ENCODE data around the gene RUVBL1.
A peak's percentile ranks its signal among the peaks of the same experiment; 100 is the strongest.

RUVBL1 gene

GRCh38 chr3:128089135-128089534 is 34.5 kb downstream of the RUVBL1 start:
- in situ Hi-C loops (cut with HindIII; ENCODE audit: low sequenced_read_pairs) = no loop called here
- no peak for TF ChIP-seq CTCF (IDR thresholded peaks at IDR 0.05; ENCODE audit: low read depth, low read length)
- DNase-seq (ENCODE audit: low read depth, low spot score) = no peak
- no peak overlapping the region for H3K4me3 ChIP-seq (ENCODE audit: low read depth, low read length)

GRCh38 chr3:128084675-128085021 is 39.0 kb downstream of the RUVBL1 start:
- TF ChIP-seq CTCF (IDR thresholded peaks at IDR 0.05; ENCODE audit: low read depth, low read length) = no peak
- H3K4me3 ChIP-seq (ENCODE audit: low read depth, low read length) = no peak overlapping the region
- DNase-seq (ENCODE audit: low read depth, low spot score) = no peak
- in situ Hi-C loops (cut with HindIII; ENCODE audit: low sequenced_read_pairs) = no loop called here

- no peak overlapping the region for H3K4me3 ChIP-seq (ENCODE audit: low read depth, low read length)
- in situ Hi-C loops (cut with HindIII; ENCODE audit: low sequenced_read_pairs) = no loop called here
- peak; percentile 49 for DNase-seq (ENCODE audit: low read depth, low spot score)
- TF ChIP-seq CTCF (IDR thresholded peaks at IDR 0.05; ENCODE audit: low read depth, low read length) = no peak
These were observed 39.5 kb downstream of the RUVBL1 start for GRCh38 chr3:128083980-128084674.

DNA sequence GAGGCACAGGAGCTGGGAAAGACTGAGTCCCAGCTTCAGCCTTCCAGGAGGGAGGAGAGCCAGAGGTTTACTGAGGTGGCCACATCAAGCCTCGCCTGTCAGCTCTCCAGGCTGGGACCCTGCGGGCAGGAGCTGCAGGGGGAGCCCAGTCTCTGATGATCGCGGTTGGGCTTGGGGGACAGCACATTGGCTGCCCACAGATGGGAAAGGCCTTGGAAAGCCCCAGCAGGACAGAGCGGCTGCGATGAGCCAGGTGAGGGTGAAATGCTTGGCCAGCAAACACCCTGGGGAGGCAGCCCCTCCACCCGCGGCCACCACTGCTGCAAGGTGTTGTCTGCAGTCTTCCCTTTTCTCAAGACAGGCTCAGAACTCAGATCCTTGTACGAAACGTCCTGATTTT is 40.2 kb downstream of the RUVBL1 start:
- no peak for DNase-seq (ENCODE audit: low read depth, low spot score)
- no peak overlapping the region for H3K4me3 ChIP-seq (ENCODE audit: low read depth, low read length)
- in situ Hi-C loops (cut with HindIII; ENCODE audit: low sequenced_read_pairs) = no loop called here
- no peak for TF ChIP-seq CTCF (IDR thresholded peaks at IDR 0.05; ENCODE audit: low read depth, low read length)

DNA sequence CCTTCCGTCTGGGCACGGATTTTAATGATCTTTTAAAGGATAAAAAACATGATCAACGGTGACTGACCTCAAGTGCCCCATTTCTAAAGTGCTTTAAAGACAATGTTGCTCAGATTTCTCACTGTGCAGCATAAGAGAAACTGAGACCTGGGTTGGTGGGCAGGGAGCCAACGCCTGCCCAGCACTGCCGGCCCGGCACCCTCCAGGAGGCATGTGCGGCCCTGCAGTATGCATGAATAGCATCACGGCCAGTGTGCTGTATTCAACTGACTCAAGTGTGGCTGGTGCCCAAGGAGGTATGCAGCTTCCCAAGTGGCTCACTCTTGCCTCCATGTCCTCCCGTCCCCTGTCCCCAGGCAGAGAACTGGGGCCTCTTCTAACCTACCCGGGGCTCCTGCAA is 41.1 kb downstream of the RUVBL1 start:
- H3K4me3 ChIP-seq (ENCODE audit: low read depth, low read length) = no peak overlapping the region
- DNase-seq (ENCODE audit: low read depth, low spot score) = no peak
- in situ Hi-C loops (cut with HindIII; ENCODE audit: low sequenced_read_pairs) = no loop called here
- no peak for TF ChIP-seq CTCF (IDR thresholded peaks at IDR 0.05; ENCODE audit: low read depth, low read length)

GRCh38 chr3:128081846-128082245 is 41.8 kb downstream of the RUVBL1 start:
- in situ Hi-C loops (cut with HindIII; ENCODE audit: low sequenced_read_pairs) = no loop called here
- TF ChIP-seq CTCF (IDR thresholded peaks at IDR 0.05; ENCODE audit: low read depth, low read length) = no peak
- DNase-seq (ENCODE audit: low read depth, low spot score) = peak; percentile 36
- no peak overlapping the region for H3K4me3 ChIP-seq (ENCODE audit: low read depth, low read length)
